SH-SY5Y (cell line): ENCODE data around the gene CDIPT.

Experiments
- GATA2 ChIP-seq: IDR thresholded peaks from 2 replicates; pipeline ENCODE4 v1.6.1; 2011; ENCODE audit warnings: mild to moderate bottlenecking, low read depth, low read length
- GATA3 ChIP-seq: IDR thresholded peaks from 2 replicates; pipeline ENCODE4 v1.6.1; 2011; ENCODE audit warnings: low read depth, mild to moderate bottlenecking, low read length, moderate library complexity

DNA sequence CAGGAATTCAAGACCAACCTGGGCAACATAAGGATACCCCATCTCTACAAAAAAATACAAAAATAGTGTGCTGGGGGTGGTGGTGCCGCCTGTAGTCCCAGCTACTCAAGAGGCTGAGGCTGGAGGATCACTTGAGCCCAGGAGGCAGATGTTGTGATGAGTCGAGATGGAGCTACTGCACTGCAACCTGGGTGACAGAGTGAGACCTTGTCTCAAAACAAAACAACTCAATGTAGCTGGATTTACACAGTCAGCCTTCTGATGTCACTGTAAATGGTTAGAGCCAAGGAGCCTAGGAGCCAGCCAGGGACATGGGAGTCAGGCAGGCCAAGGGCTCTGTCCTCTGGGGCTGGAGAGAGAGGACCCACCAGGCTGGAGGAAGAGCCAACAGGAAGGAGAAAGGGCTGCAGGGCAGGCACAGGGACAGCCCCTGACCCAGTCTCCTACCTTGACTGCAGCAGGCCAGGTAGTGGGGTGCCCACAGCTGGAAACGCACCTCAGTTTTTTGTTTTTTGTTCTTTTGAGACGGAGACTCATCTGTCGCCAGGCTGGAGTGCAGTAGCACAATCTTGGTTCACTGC lies 8.4 kb downstream of the CDIPT start:
- TF ChIP-seq GATA3 (no peak), GATA2 (no peak)
